Activated naive CD8-positive, alpha-beta T cell treated with anti-CD3 and anti-CD28 coated beads, Interleukin-2, amount 10 ng/mL, durations not matched to agents 7 days and 5 days (primary cell): ENCODE results near the gene SUPT4H1. TPM values are rescaled to one million over a fixed set of nuclear protein-coding genes. Genes with fewer than 3 reads are reported as not detected.

ENCODE experiments used
- ATAC-seq: fragments of 150-1000 bp; cut with Tn5 transposase; one replicate; pipeline ENCODE4 v1.10.0; 2021; ENCODE audit warnings: low read depth, moderate library complexity
- POLR2A ChIA-PET: fragments of 350-600 bp; sonication (Branson Sonifier 250); formaldehyde crosslinking; loops from one replicate; lab custom pipeline; 2021; ENCODE audit warnings: antibody characterized with exemption; lab: Charles Lee
- DNase-seq: peaks from one replicate; pipeline ENCODE4 v3.0.0; 2021
- H3K27ac Mint-ChIP-seq: one replicate; pipeline ENCODE4 v1.8.0; 2022; ENCODE audit warnings: mild to moderate bottlenecking, mixed read lengths
- H3K27me3 Mint-ChIP-seq: one replicate; pipeline ENCODE4 v1.8.0; 2022; ENCODE audit warnings: mild to moderate bottlenecking, moderate library complexity, mixed read lengths
- H3K36me3 Mint-ChIP-seq: one replicate; pipeline ENCODE4 v1.8.0; 2021; ENCODE audit warnings: mild to moderate bottlenecking, mixed read lengths
- H3K4me1 Mint-ChIP-seq: one replicate; pipeline ENCODE4 v1.8.0; 2021; ENCODE audit warnings: mixed read lengths
- H3K4me3 Mint-ChIP-seq: one replicate; pipeline ENCODE4 v1.8.0; 2022; ENCODE audit warnings: mild to moderate bottlenecking, moderate library complexity, mixed read lengths
- H3K9me3 Mint-ChIP-seq: one replicate; pipeline ENCODE4 v1.8.0; 2021; ENCODE audit warnings: mixed read lengths
- total RNA-seq, 2 experiments: library from RNA; stranded (reverse); gene quantifications; one replicate each; pipeline ENCODE4 v1.2.3, GENCODE V29; 2021

Gene SUPT4H1
- total RNA-seq, 2 experiments from 2014 or later, result 66.4 to 70.2 TPM

- H3K9me3 Mint-ChIP-seq, result no peaks in the 10 kb centered on the region
- peak overlapping the region; percentile 97 for H3K27ac Mint-ChIP-seq
- POLR2A ChIA-PET, result interaction anchor here (0.8 to 25.9 kb wide), 17 partner anchors 9 to 319 kb away, joined by 3 to 2283 read pairs (median 4); partner anchors contain the start of genes MKS1, RNF43 and SUPT4H1
- peaks cover 56% of the 10 kb centered on the region for H3K36me3 Mint-ChIP-seq
- DNase-seq (peak; percentile 58), ATAC-seq (no peak)
- peaks cover 45% of the 10 kb centered on the region for H3K4me1 Mint-ChIP-seq
- H3K27me3 Mint-ChIP-seq, result peaks cover 1% of the 10 kb centered on the region
- peak overlapping the region; percentile 56 for H3K4me3 Mint-ChIP-seq
Observed at GRCh38 chr17:58326609-58327362, 25.2 kb downstream of the SUPT4H1 start.

DNA sequence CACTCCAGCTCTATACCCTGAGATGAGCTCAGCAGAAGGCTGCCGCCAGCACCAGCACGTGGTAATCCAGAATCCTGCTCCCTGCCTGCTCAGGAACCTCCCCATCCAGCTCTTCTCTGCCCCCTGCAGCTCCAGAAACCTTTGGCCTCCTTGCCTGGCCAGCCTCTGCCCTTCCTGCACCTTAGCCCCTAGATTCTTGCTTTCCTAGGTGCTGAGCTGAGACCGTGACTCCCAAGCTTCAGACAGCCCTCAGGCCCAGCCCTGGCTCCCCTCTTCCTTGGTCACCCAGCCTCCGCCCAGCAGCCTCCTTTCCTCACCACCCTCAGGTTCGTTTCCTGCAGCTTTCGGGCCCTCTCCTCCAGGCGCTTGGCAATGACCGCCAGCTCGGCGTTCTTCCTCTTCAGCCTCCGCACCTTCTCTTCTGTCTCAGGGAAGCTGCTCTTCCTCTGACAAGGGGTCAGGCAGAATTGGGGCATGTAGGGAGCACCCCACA is 26.0 kb downstream of the SUPT4H1 start:
- Mint-ChIP-seq H3K4me3 (peak overlapping the region; percentile 56), H3K4me1 (peaks cover 42% of the 10 kb centered on the region)

GRCh38 chr17:58325289-58325726 is 26.7 kb downstream of the SUPT4H1 start:
- Mint-ChIP-seq H3K36me3 (peaks cover 48% of the 10 kb centered on the region), H3K27me3 (peaks cover 1% of the 10 kb centered on the region), H3K27ac (peak overlapping the region; percentile 38), H3K9me3 (no peaks in the 10 kb centered on the region), H3K4me3 (peak overlapping the region; percentile 11), H3K4me1 (peaks cover 38% of the 10 kb centered on the region)
- ATAC-seq, result no peak
- DNase-seq, result no peak
- POLR2A ChIA-PET, result interaction anchor here (1.0 to 25.9 kb wide), 6 partner anchors 8 to 92 kb away, joined by 4 to 2283 read pairs (median 46); partner anchors contain the start of genes RNF43 and SUPT4H1

More for the DNA sequence above, 26.0 kb downstream of the SUPT4H1 start:
- POLR2A ChIA-PET, result interaction anchor here (0.8 to 25.9 kb wide), 9 partner anchors 8 to 305 kb away, joined by 3 to 2283 read pairs (median 8); partner anchors contain the start of genes RNF43 and SUPT4H1
- Mint-ChIP-seq H3K27me3 (peaks cover 1% of the 10 kb centered on the region), H3K27ac (peak overlapping the region; percentile 68), H3K36me3 (peaks cover 52% of the 10 kb centered on the region), H3K9me3 (no peaks in the 10 kb centered on the region)
- ATAC-seq (no peak), DNase-seq (peak; percentile 64)

GRCh38 chr17:58324409-58325288 is 27.4 kb downstream of the SUPT4H1 start:
- ATAC-seq (no peak), DNase-seq (no peak)
- H3K9me3 Mint-ChIP-seq, result no peaks in the 10 kb centered on the region
- no peak overlapping the region for H3K27ac Mint-ChIP-seq
- H3K36me3 Mint-ChIP-seq, result peaks cover 43% of the 10 kb centered on the region
- peaks cover 34% of the 10 kb centered on the region for H3K4me1 Mint-ChIP-seq
- POLR2A ChIA-PET, result interaction anchor here (1.0 to 25.9 kb wide), 4 partner anchors 7 to 29 kb away, joined by 4 to 2283 read pairs (median 140); partner anchors contain the start of gene SUPT4H1
- H3K4me3 Mint-ChIP-seq, result no peak overlapping the region
- peaks cover 1% of the 10 kb centered on the region for H3K27me3 Mint-ChIP-seq

DNA sequence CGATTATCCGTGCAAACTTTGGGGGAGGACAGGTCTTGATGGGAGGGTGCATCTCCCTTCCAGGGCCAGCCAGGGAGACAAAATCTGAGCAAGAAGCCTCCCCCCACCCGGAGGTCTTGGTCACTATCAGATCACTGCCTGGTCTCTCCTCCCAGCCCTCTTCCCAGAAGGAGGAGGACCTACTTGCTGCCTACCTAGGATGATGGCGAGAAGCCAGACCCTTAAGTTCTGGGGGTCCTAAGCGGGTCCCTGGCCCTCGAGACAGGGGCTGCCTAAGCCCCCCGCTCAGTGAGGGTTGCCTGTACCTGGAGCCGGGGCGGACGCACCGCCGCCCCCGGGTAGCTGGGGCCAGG is 28.0 kb downstream of the SUPT4H1 start:
- Mint-ChIP-seq H3K36me3 (peaks cover 37% of the 10 kb centered on the region), H3K4me3 (no peak overlapping the region), H3K9me3 (no peaks in the 10 kb centered on the region), H3K27ac (no peak overlapping the region), H3K4me1 (peaks cover 28% of the 10 kb centered on the region), H3K27me3 (peaks cover 1% of the 10 kb centered on the region)
- ATAC-seq, result no peak
- POLR2A ChIA-PET, result interaction anchor here (7.6 to 25.9 kb wide), 2 partner anchors 15 to 30 kb away, joined by 198 to 2283 read pairs; partner anchors contain the start of gene SUPT4H1
- no peak for DNase-seq

DNA sequence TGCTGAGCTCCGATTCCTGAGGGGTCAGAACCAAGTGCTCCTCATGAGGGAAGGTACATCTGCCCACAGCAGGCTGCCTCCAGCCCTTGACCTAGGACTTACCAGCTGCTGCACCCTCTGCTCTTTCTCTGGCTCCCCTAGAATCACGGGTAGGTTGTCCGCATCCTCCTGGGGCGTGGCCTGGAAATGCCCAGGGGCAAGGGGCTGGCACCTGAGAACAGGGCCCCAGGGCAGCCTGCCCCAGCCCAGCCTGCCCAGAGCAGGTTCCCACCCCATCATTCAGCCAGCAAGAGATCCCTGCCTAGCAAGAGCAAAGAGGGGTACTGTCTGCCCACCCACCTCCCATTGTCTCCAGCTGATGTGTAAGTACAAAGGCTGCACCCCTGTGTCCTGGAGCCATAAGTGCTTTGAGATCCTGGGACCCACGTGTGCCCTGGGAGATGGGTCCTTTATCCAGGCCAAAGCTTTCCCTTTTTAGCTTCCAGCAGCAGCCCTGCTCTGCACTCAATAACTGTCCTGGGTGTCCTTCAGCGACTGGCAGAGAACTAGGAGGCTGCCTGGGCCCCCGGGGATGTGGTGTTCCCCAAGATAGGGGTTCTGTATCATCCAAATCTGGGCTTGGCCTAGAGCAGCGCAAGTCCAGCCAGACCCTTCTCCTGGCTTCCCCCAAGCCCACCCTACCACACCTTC is 28.5 kb downstream of the SUPT4H1 start:
- Mint-ChIP-seq H3K4me1 (peaks cover 25% of the 10 kb centered on the region), H3K9me3 (no peaks in the 10 kb centered on the region), H3K27me3 (peaks cover 1% of the 10 kb centered on the region), H3K36me3 (peaks cover 33% of the 10 kb centered on the region), H3K27ac (no peak overlapping the region), H3K4me3 (no peak overlapping the region)
- POLR2A ChIA-PET, result interaction anchor here (7.6 to 25.9 kb wide), 2 partner anchors 16 to 30 kb away, joined by 198 to 2283 read pairs; partner anchors contain the start of gene SUPT4H1
- no peak for ATAC-seq
- no peak for DNase-seq

GRCh38 chr17:58322581-58323185 is 29.3 kb downstream of the SUPT4H1 start:
- ATAC-seq, result no peak
- no peak overlapping the region for H3K4me3 Mint-ChIP-seq
- no peak for DNase-seq
- peaks cover 28% of the 10 kb centered on the region for H3K36me3 Mint-ChIP-seq
- no peak overlapping the region for H3K27ac Mint-ChIP-seq
- POLR2A ChIA-PET, result interaction anchor here (0.9 to 25.9 kb wide), 4 partner anchors 13 to 31 kb away, joined by 3 to 2283 read pairs (median 102); partner anchors contain the start of gene SUPT4H1
- peaks cover 1% of the 10 kb centered on the region for H3K27me3 Mint-ChIP-seq
- H3K4me1 Mint-ChIP-seq, result peaks cover 23% of the 10 kb centered on the region
- H3K9me3 Mint-ChIP-seq, result no peaks in the 10 kb centered on the region

GRCh38 chr17:58321571-58322525 is 30.2 kb downstream of the SUPT4H1 start:
- no peak overlapping the region for H3K4me3 Mint-ChIP-seq
- H3K27me3 Mint-ChIP-seq, result peaks cover 1% of the 10 kb centered on the region
- peak overlapping the region; percentile 22 for H3K27ac Mint-ChIP-seq
- ATAC-seq (no peak), DNase-seq (peak; percentile 33)
- H3K36me3 Mint-ChIP-seq, result peaks cover 29% of the 10 kb centered on the region
- H3K9me3 Mint-ChIP-seq, result no peaks in the 10 kb centered on the region
- peaks cover 23% of the 10 kb centered on the region for H3K4me1 Mint-ChIP-seq
- POLR2A ChIA-PET, result interaction anchor here (0.9 to 25.9 kb wide), 4 partner anchors 13 to 32 kb away, joined by 3 to 2283 read pairs (median 102); partner anchors contain the start of gene SUPT4H1

DNA sequence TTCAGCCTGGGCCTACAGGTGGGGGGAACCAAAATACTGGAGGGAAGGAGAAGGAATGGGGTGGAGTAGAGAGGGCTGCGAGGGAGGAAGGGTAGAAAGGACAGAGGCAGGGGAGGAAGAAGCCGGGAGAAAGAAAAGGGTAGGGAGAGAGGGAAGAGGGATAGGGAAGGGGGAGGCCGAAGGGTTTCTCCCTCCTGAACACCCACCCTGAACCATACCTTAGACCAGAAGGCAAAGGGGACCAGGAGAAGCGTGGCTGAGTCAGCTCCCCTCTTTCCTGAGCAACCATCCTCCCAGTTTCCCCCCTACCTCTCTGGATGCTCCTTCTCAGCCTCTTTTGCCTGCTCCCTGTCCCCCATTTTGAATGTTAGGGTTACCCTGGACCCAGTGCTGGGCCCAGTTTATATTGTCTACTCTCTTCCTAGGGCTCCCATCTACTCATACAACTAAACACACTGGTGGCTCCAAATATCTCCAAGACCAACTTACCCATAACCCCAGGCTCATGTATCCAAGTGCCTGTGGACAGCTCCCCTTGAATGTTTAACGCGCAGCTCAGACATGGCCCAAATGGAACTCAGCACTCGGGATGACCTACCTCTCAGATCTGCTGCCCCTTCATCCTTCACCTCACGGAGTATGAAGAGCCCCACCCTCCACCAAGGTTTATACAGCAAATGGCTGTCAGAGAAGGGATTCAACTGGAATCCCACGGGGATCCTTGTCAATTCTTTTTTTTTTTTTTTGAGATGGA is 31.3 kb downstream of the SUPT4H1 start:
- H3K4me3 Mint-ChIP-seq, result no peak overlapping the region
- no peaks in the 10 kb centered on the region for H3K9me3 Mint-ChIP-seq
- H3K27me3 Mint-ChIP-seq, result peaks cover 1% of the 10 kb centered on the region
- DNase-seq (peak; percentile 15), ATAC-seq (no peak)
- POLR2A ChIA-PET, result interaction anchor here (25.9 kb wide), 1 partner anchor 19 kb away, joined by 2283 read pairs; no protein-coding TSS in a partner anchor
- peaks cover 23% of the 10 kb centered on the region for H3K36me3 Mint-ChIP-seq
- H3K27ac Mint-ChIP-seq, result peak overlapping the region; percentile 0
- H3K4me1 Mint-ChIP-seq, result peaks cover 16% of the 10 kb centered on the region

- DNase-seq (no peak), ATAC-seq (no peak)
- POLR2A ChIA-PET, result interaction anchor here (5.0 to 25.9 kb wide), 2 partner anchors 7 to 19 kb away, joined by 82 to 2283 read pairs; partner anchors contain the start of gene TSPOAP1
- H3K36me3 Mint-ChIP-seq, result peaks cover 26% of the 10 kb centered on the region
- H3K27ac Mint-ChIP-seq, result no peak overlapping the region
- H3K4me3 Mint-ChIP-seq, result no peak overlapping the region
- H3K4me1 Mint-ChIP-seq, result peaks cover 14% of the 10 kb centered on the region
- peaks cover 1% of the 10 kb centered on the region for H3K27me3 Mint-ChIP-seq
- no peaks in the 10 kb centered on the region for H3K9me3 Mint-ChIP-seq
Observed at GRCh38 chr17:58320163-58320558, 31.8 kb downstream of the SUPT4H1 start.
